ELF-1 (cell line): ENCODE results near the gene UBAC1.
"Not testable (repeated sequence)": the region's sequence is repeated elsewhere in the genome, so short reads cannot be mapped to it uniquely, and the experiment has no call there.

Experiments used
- DNase-seq: peaks from one replicate; pipeline ENCODE4 v3.0.0-alpha.2; 2016; ENCODE audit warnings: low read depth, low spot score

Gene UBAC1

GRCh38 chr9:135978642-135979546 lies 17.7 kb upstream of the UBAC1 start:
- DNase-seq = no peak

GRCh38 chr9:135976944-135977343 lies 15.8 kb upstream of the UBAC1 start:
- DNase-seq = no peak

GRCh38 chr9:135976531-135976930 lies 15.4 kb upstream of the UBAC1 start:
- no peak for DNase-seq

GRCh38 chr9:135975834-135976233 lies 14.7 kb upstream of the UBAC1 start:
- DNase-seq = no peak

- no peak for DNase-seq
Observed at GRCh38 chr9:135974220-135974573, 13.0 kb upstream of the UBAC1 start.

- DNase-seq = no peak
Observed at GRCh38 chr9:135973277-135974219, 12.4 kb upstream of the UBAC1 start.

- peak; percentile 91 for DNase-seq
Observed at GRCh38 chr9:135971892-135972291, 10.7 kb upstream of the UBAC1 start.

- DNase-seq = no peak
Observed at GRCh38 chr9:135971111-135971766, 10.1 kb upstream of the UBAC1 start.

- no peak for DNase-seq
Observed at GRCh38 chr9:135970128-135970815, 9.1 kb upstream of the UBAC1 start.

GRCh38 chr9:135969064-135969683 lies 8.0 kb upstream of the UBAC1 start:
- no peak for DNase-seq

GRCh38 chr9:135968601-135969000 lies 7.4 kb upstream of the UBAC1 start:
- no peak for DNase-seq

- no peak for DNase-seq
Observed at GRCh38 chr9:135968083-135968476, 6.9 kb upstream of the UBAC1 start.

- DNase-seq = not testable (repeated sequence)
Observed at GRCh38 chr9:135966916-135967260, 5.7 kb upstream of the UBAC1 start.

- no peak for DNase-seq
Observed at GRCh38 chr9:135965124-135965756, 4.1 kb upstream of the UBAC1 start.

- DNase-seq = no peak
Observed at GRCh38 chr9:135963938-135964337, 2.8 kb upstream of the UBAC1 start.

GRCh38 chr9:135963338-135963737 lies 2.2 kb upstream of the UBAC1 start:
- no peak for DNase-seq

GRCh38 chr9:135962696-135963307 lies 1.6 kb upstream of the UBAC1 start:
- DNase-seq = no peak

GRCh38 chr9:135961811-135962695 lies 880 bp upstream of the UBAC1 start:
- no peak for DNase-seq
